AG10803 (cell line): ENCODE data around the gene UNC5B.

Experiments used
- DNase-seq: peaks from one replicate; pipeline ENCODE4 v3.0.0; 2010; ENCODE audit warnings: low read depth
- H3K4me3 ChIP-seq: 2 replicates; pipeline ENCODE4 v1.5.1; 2011; ENCODE audit warnings: mild to moderate bottlenecking, low read length, control low read depth
- TF ChIP-seq, protein P1 (sequence below): conservative IDR thresholded peaks from 2 replicates; pipeline ENCODE4 v1.5.1; 2011; ENCODE audit warnings: mild to moderate bottlenecking, low read length, control low read depth, inconsistent platforms

The UNC5B gene

DNA sequence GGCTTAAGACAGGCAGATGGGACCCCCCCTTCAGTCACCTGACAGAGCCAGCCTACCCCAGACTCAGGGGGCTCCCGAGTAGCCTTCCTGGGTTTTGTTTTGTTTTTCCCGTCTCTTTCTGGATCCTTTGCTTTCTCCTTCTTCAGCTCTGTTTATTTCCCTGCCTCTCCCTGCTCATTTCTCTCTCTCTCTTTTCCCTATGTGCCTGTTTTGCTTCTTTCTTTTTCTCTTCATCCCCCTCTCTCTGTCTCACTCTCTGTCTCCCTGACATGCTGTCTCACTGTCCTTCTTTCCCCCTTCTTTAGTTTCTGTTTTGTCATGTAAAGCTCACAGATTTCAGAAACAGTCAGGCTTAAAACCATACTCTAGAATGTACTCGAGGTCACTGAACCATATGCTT is 68.5 kb downstream of the UNC5B start:
- DNase-seq = no peak
- no peak overlapping the region for H3K4me3 ChIP-seq
- TF ChIP-seq, protein P1, sequence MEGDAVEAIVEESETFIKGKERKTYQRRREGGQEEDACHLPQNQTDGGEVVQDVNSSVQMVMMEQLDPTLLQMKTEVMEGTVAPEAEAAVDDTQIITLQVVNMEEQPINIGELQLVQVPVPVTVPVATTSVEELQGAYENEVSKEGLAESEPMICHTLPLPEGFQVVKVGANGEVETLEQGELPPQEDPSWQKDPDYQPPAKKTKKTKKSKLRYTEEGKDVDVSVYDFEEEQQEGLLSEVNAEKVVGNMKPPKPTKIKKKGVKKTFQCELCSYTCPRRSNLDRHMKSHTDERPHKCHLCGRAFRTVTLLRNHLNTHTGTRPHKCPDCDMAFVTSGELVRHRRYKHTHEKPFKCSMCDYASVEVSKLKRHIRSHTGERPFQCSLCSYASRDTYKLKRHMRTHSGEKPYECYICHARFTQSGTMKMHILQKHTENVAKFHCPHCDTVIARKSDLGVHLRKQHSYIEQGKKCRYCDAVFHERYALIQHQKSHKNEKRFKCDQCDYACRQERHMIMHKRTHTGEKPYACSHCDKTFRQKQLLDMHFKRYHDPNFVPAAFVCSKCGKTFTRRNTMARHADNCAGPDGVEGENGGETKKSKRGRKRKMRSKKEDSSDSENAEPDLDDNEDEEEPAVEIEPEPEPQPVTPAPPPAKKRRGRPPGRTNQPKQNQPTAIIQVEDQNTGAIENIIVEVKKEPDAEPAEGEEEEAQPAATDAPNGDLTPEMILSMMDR = no peak

DNA sequence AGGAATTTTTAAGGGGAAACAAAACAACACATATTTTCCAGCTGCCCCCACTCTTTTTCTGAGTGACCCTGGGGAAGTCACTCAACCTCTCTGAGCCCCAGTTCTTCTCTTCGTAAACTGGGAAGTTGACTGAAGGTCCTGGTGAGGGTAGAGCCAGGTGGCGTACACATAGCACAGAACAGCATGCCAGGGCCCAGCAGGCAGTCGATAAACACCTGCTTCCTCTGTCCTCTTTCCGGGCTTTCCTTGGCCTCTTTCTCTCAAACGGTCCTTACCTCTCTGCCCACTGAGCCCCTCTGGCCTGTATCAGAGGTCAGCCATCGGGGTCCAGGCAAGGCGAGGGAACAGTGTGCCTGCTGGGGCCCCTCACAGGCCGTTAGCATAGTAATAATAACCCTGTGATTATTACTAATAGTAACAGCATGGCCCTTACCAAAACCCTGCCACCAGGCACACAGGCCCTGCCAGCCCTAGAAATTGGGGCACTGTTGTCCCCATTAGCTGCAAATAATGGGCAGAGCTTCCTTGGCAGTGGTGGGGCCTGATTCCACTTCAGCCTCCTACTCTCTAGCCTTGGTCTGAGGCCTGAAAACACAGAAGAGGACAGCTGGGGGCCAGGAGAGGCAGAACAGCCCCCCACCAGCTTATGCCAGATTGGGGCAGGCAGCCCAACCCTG is 69.4 kb downstream of the UNC5B start:
- no peak for DNase-seq
- H3K4me3 ChIP-seq = no peak overlapping the region

DNA sequence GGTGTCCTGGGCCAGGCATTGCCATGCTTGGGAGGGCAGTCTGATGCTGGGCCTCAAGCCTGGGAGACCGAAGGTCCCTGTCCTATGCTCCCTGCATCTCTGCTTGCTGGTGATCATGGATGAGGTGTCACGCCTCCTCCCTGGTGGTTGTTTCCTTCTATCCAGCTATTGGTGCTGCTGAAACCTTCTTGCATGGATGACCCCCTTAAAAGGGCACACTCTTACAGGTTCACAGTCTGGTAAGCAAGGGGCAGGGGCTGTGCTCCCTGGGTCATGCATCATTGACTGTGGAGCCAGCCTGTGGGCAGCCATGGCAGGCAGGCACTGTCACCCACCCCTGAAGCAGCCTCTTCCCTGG is 69.9 kb downstream of the UNC5B start:
- DNase-seq = no peak
- TF ChIP-seq, protein P1 = no peak
- H3K4me3 ChIP-seq = no peak overlapping the region

More for the DNA sequence above, 69.4 kb downstream of the UNC5B start:
- TF ChIP-seq, protein P1 = no peak

DNA sequence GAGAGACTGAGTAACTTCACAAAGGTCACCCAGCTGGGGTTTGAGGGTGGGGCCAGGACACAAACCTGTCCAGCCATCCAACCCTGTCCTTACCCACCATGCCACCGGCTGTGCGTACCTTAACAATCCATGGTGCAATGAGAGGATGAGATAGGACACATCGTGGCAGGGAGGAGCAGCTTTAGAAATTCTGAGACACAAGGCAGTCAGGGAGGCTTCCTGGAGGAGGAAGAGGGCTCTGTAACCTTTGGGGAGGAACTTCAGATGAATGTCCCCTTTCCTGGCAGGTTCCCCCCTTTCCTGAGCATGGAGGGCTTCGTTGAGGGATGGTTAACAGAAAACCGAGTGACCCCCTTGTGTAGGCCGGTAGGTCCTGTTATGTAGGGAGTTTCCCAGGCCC is 71.0 kb downstream of the UNC5B start:
- no peak for DNase-seq
- TF ChIP-seq, protein P1 = no peak
- no peak overlapping the region for H3K4me3 ChIP-seq

DNA sequence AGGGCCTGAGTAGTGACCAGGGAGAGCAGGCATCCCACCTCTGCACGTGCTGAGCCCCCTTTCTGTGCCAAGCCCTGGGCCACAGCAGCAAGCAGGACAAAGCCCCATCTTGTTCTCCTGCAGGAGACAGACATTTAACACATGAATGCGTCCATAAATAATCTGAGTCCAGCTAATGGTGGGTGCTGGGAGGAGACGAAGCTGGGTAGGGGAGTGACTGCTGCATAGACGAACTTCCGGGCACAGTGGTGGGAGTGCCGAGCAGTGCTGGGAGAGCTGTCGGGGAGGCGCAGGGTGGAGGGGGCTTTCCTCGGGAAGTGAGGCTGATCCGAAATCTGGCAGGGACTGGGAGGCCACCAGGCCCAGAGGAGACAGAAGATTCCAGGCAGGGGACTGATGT is 71.5 kb downstream of the UNC5B start:
- H3K4me3 ChIP-seq = no peak overlapping the region
- no peak for DNase-seq
- TF ChIP-seq, protein P1 = no peak

DNA sequence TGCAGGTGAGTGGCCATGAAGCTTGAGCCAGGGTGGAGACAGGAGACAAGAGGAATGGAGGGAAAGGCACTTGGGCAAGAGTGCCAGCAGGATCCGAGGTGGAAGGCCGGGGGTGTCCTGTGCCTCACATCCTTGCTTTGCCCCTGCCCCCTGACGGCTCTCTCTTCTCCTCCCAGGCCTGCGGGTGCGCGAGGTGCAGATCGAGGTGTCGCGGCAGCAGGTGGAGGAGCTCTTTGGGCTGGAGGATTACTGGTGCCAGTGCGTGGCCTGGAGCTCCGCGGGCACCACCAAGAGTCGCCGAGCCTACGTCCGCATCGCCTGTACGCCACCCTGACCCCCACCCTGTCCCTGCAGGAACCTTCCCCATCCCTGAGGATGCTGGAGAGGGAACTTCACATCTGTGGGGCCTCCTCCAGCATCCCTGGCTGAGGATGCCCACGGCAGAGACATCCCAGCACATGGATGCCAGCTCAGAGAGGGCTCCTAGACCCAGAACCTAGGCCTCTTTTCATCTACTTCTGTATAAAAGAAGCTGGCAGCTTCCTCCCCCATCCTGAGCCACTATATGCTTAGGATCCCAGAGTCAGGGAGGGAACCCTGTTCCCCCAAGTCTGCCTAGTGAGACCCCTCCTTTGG is 72.3 kb downstream of the UNC5B start:
- TF ChIP-seq, protein P1 = no peak
- H3K4me3 ChIP-seq = no peak overlapping the region
- DNase-seq = no peak

DNA sequence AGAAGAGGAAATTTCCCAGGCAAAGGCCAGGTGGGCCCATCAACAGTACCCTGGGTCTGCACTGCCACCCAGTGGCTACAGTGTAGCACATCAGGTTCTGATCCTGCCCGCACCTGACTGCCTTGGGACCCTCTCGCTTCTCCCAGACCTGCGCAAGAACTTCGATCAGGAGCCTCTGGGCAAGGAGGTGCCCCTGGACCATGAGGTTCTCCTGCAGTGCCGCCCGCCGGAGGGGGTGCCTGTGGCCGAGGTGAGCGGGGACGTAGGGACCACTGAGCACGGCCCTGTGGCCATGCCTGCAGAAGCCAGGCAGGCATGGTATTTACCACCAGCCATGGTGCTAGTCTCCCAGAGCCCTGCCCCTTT is 72.8 kb downstream of the UNC5B start:
- TF ChIP-seq, protein P1 = peak; percentile 70
- no peak for DNase-seq
- no peak overlapping the region for H3K4me3 ChIP-seq
